ENCODE results near the gene TIMP2.

DNA sequence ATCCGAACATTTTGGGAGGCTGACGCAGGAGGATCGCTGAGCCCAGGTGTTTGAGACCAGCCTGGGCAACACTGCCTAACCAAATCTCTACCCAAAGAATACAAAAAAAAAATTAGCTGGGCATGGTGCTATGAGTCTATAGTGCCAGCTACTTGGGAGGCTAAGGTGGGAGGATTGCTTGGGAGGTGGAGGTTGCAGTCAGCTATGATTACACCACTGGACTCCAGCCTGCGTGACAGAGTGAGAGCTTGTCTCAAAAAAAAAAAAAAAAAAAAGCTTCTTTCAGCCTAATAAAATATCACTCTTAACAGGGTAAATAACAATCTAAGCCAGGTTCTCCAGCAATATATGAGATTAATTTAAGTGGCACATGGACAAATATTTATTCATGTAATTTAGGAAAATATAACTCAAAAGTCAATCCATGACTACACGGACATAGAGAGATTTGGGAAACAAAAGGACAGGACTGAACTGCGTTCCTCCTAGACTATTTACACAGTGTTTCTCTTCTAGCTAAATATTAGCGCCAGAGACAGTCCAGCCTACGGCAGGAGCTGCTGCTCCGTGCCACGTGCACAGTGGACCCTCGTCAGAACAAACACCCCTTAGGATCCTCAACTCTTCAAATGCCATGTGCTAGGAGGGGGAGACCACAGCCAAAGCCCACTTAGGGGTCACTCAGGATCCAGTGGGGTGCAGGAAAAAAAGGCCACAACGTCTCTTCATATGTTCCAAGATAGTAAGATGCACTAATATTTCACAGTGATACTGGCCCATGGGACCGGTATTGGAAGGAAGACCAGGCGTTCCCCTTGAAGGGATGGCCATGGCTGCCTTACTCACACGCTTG lies 93.3 kb downstream of the TIMP2 start:
- TF ChIP-seq, protein P1, sequence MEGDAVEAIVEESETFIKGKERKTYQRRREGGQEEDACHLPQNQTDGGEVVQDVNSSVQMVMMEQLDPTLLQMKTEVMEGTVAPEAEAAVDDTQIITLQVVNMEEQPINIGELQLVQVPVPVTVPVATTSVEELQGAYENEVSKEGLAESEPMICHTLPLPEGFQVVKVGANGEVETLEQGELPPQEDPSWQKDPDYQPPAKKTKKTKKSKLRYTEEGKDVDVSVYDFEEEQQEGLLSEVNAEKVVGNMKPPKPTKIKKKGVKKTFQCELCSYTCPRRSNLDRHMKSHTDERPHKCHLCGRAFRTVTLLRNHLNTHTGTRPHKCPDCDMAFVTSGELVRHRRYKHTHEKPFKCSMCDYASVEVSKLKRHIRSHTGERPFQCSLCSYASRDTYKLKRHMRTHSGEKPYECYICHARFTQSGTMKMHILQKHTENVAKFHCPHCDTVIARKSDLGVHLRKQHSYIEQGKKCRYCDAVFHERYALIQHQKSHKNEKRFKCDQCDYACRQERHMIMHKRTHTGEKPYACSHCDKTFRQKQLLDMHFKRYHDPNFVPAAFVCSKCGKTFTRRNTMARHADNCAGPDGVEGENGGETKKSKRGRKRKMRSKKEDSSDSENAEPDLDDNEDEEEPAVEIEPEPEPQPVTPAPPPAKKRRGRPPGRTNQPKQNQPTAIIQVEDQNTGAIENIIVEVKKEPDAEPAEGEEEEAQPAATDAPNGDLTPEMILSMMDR (IDR thresholded peaks at IDR 0.05; ENCODE audit: low read depth, low read length, poor library complexity, severe bottlenecking): no peak
- no peak for TF ChIP-seq EZH2phosphoT487 (IDR thresholded peaks at IDR 0.05; ENCODE audit: borderline replicate concordance, low read length)

Measured in DOHH2 (cell line).